MM.1S (cell line): Measurements from ENCODE around the gene PKD2L1.

Experiments
- DNase-seq: peaks from one replicate; pipeline ENCODE4 v3.0.0-alpha.2; 2015
- H2AFZ ChIP-seq: fragments of 300-600 bp; sonication (generic); 2 replicates; pipeline ENCODE4 v1.6.0; 2016; ENCODE audit warnings: antibody characterized with exemption, low read length
- H3F3A ChIP-seq: fragments of 300-600 bp; sonication (generic); 2 replicates; pipeline ENCODE4 v1.6.1; 2016; ENCODE audit warnings: mild to moderate bottlenecking, antibody characterized with exemption, low read length, moderate library complexity, mixed read lengths; ENCODE audit not compliant: insufficient read depth
- H3K27ac ChIP-seq: fragments of 300-600 bp; sonication (generic); 2 replicates; pipeline ENCODE4 v1.5.1; 2016; ENCODE audit warnings: mild to moderate bottlenecking, low read length
- H3K27me3 ChIP-seq: fragments of 300-600 bp; sonication (generic); replicated peaks from 2 replicates; pipeline ENCODE4 v1.6.0; 2016; ENCODE audit warnings: low read length; ENCODE audit not compliant: insufficient read depth
- H3K36me3 ChIP-seq: fragments of 300-600 bp; sonication (generic); replicated peaks from 2 replicates; pipeline ENCODE4 v1.6.1; 2016; ENCODE audit warnings: mild to moderate bottlenecking, low read length, mixed read lengths; ENCODE audit not compliant: insufficient read depth
- H3K4me1 ChIP-seq: fragments of 300-600 bp; sonication (generic); 2 replicates; pipeline ENCODE4 v1.6.1; 2016; ENCODE audit warnings: low read length, mixed read lengths
- H3K4me2 ChIP-seq: fragments of 300-600 bp; sonication (generic); 2 replicates; pipeline ENCODE4 v1.6.0; 2016; ENCODE audit warnings: low read depth, low read length
- H3K4me3 ChIP-seq: fragments of 300-600 bp; sonication (generic); 2 replicates; pipeline ENCODE4 v1.5.1; 2016; ENCODE audit warnings: low read length, mixed read lengths
- H3K79me2 ChIP-seq: fragments of 300-600 bp; sonication (generic); 2 replicates; pipeline ENCODE4 v1.6.1; 2016; ENCODE audit warnings: mixed run types, low read length, mixed read lengths
- H3K9ac ChIP-seq: fragments of 300-600 bp; sonication (generic); 2 replicates; pipeline ENCODE4 v1.6.1; 2016; ENCODE audit warnings: low read length, mixed read lengths
- H3K9me2 ChIP-seq: fragments of 300-600 bp; sonication (generic); replicated peaks from 2 replicates; pipeline ENCODE4 v1.6.1; 2016; ENCODE audit warnings: mild to moderate bottlenecking, low read length, mixed read lengths; ENCODE audit not compliant: insufficient read depth
- H3K9me3 ChIP-seq: fragments of 300-600 bp; sonication (generic); replicated peaks from 2 replicates; pipeline ENCODE4 v1.6.1; 2016; ENCODE audit warnings: mild to moderate bottlenecking, low read length, mixed read lengths; ENCODE audit not compliant: insufficient read depth
- H4K20me1 ChIP-seq: fragments of 300-600 bp; sonication (generic); 2 replicates; pipeline ENCODE4 v1.6.1; 2016; ENCODE audit warnings: mild to moderate bottlenecking, low read length, moderate library complexity, mixed read lengths; ENCODE audit not compliant: insufficient read depth
- EZH2 ChIP-seq: fragments of 300-600 bp; sonication (generic); optimal IDR thresholded peaks from 2 replicates; pipeline ENCODE3; 2017; ENCODE audit warnings: low read depth, mild to moderate bottlenecking, antibody characterized with exemption, low read length, mixed read lengths
- EZH2phosphoT487 ChIP-seq: fragments of 300-600 bp; sonication (generic); IDR thresholded peaks from 2 replicates; pipeline ENCODE4 v1.6.1; 2018; ENCODE audit warnings: antibody characterized with exemption, low read length
- TF ChIP-seq, protein P1 (sequence below): fragments of 300-600 bp; sonication (generic); IDR thresholded peaks from 2 replicates; pipeline ENCODE4 v1.5.1; 2016; ENCODE audit warnings: antibody characterized with exemption, low read length, mixed read lengths

PKD2L1 gene

GRCh38 chr10:100360234-100360633 lies 30.2 kb upstream of the PKD2L1 start:
- Histone ChIP-seq H3K4me3 (no peak overlapping the region), H3K79me2 (peaks cover 17% of the 10 kb centered on the region), H3K4me2 (no peak overlapping the region), H3K9ac (no peak overlapping the region), H3K27ac (no peak overlapping the region), H3K27me3 (no peaks in the 10 kb centered on the region), H4K20me1 (no peaks in the 10 kb centered on the region), H3K9me2 (no peaks in the 10 kb centered on the region), H3F3A (peaks cover 23% of the 10 kb centered on the region; the same call in 1 of the 2 replicates), H2AFZ (no peak overlapping the region), H3K4me1 (peaks cover 9% of the 10 kb centered on the region; the same call in 1 of the 2 replicates), H3K36me3 (peaks cover 30% of the 10 kb centered on the region), H3K9me3 (no peaks in the 10 kb centered on the region)
- DNase-seq, result no peak
- TF ChIP-seq EZH2, result no peak
- no peak for TF ChIP-seq EZH2phosphoT487
- TF ChIP-seq, protein P1, sequence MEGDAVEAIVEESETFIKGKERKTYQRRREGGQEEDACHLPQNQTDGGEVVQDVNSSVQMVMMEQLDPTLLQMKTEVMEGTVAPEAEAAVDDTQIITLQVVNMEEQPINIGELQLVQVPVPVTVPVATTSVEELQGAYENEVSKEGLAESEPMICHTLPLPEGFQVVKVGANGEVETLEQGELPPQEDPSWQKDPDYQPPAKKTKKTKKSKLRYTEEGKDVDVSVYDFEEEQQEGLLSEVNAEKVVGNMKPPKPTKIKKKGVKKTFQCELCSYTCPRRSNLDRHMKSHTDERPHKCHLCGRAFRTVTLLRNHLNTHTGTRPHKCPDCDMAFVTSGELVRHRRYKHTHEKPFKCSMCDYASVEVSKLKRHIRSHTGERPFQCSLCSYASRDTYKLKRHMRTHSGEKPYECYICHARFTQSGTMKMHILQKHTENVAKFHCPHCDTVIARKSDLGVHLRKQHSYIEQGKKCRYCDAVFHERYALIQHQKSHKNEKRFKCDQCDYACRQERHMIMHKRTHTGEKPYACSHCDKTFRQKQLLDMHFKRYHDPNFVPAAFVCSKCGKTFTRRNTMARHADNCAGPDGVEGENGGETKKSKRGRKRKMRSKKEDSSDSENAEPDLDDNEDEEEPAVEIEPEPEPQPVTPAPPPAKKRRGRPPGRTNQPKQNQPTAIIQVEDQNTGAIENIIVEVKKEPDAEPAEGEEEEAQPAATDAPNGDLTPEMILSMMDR, result no peak

- Histone ChIP-seq H3K4me2 (no peak overlapping the region), H3K79me2 (peaks cover 17% of the 10 kb centered on the region)
Observed at GRCh38 chr10:100359529-100360150, 29.6 kb upstream of the PKD2L1 start.

GRCh38 chr10:100359030-100359432 lies 29.0 kb upstream of the PKD2L1 start:
- Histone ChIP-seq H4K20me1 (no peaks in the 10 kb centered on the region), H3F3A (peaks cover 14% of the 10 kb centered on the region; the same call in 1 of the 2 replicates), H3K79me2 (peaks cover 17% of the 10 kb centered on the region)

More at GRCh38 chr10:100359529-100360150, 29.6 kb upstream of the PKD2L1 start:
- DNase-seq, result no peak
- no peak overlapping the region for H3K9ac ChIP-seq
- no peak overlapping the region for H2AFZ ChIP-seq
- no peaks in the 10 kb centered on the region for H3K9me2 ChIP-seq
- H3K4me3 ChIP-seq, result no peak overlapping the region
- no peak overlapping the region for H3K27ac ChIP-seq
- no peaks in the 10 kb centered on the region for H3K9me3 ChIP-seq
- H4K20me1 ChIP-seq, result no peaks in the 10 kb centered on the region
- peaks cover 35% of the 10 kb centered on the region for H3K36me3 ChIP-seq
- H3K4me1 ChIP-seq, result 0 out of 2 replicates have a peak, but pooled peaks cover 5% of the 10 kb centered on the region
- peaks cover 19% of the 10 kb centered on the region; the same call in 1 of the 2 replicates for H3F3A ChIP-seq
- H3K27me3 ChIP-seq, result no peaks in the 10 kb centered on the region
- TF ChIP-seq EZH2, result no peak
- no peak for TF ChIP-seq EZH2phosphoT487

More at GRCh38 chr10:100359030-100359432, 29.0 kb upstream of the PKD2L1 start:
- Histone ChIP-seq H3K27ac (no peak overlapping the region), H3K9me2 (no peaks in the 10 kb centered on the region), H3K27me3 (no peaks in the 10 kb centered on the region), H3K4me1 (no peaks in the 10 kb centered on the region), H3K9ac (no peak overlapping the region), H3K4me2 (no peak overlapping the region), H3K4me3 (no peak overlapping the region), H3K36me3 (peaks cover 34% of the 10 kb centered on the region), H2AFZ (no peak overlapping the region), H3K9me3 (no peaks in the 10 kb centered on the region)
- TF ChIP-seq EZH2, result no peak
- TF ChIP-seq, protein P1, result no peak
- no peak for DNase-seq
